DND-41 (cell line): ENCODE measurements around the gene METTL23.

ENCODE experiments used
- ATAC-seq: fragments of 200-7000 bp; cut with Tn5 transposase; 3 replicates; pipeline ENCODE4 v1.9.1; 2021; ENCODE audit warnings: low read depth; ENCODE audit not compliant: insufficient read depth
- DNase-seq: peaks from one replicate; pipeline ENCODE4 v3.0.0-alpha.2; 2020
- H2AFZ ChIP-seq: 2 replicates; pipeline ENCODE4 v1.6.0; 2012; ENCODE audit warnings: low read depth, low read length
- H3K27ac ChIP-seq: 2 replicates; pipeline ENCODE4 v1.5.1; 2012; ENCODE audit warnings: low read length, inconsistent platforms
- H3K27me3 ChIP-seq: fragments of 200-600 bp; sonication (generic); 2 replicates; pipeline ENCODE4 v1.6.0; 2012; ENCODE audit warnings: low read length, mild to moderate bottlenecking, inconsistent platforms; ENCODE audit not compliant: insufficient read depth, poor library complexity
- H3K36me3 ChIP-seq: 2 replicates; pipeline ENCODE4 v1.5.1; 2012; ENCODE audit warnings: low read length, inconsistent platforms; ENCODE audit not compliant: insufficient read depth
- H3K4me1 ChIP-seq: 2 replicates; pipeline ENCODE4 v1.5.1; 2012; ENCODE audit warnings: mild to moderate bottlenecking, low read length; ENCODE audit not compliant: insufficient read depth
- H3K4me2 ChIP-seq: 2 replicates; pipeline ENCODE4 v1.6.0; 2012; ENCODE audit warnings: mild to moderate bottlenecking, moderate library complexity, low read length, inconsistent platforms; ENCODE audit not compliant: insufficient read depth
- H3K4me3 ChIP-seq, 2 experiments: fragments of 200-600 bp in 1 of 2; shearing (Covaris generic) in 1 of 2; 2 replicates each; pipeline ENCODE4 v1.5.1; 2012 to 2016; ENCODE audit warnings: inconsistent platforms in 2 of 2, low read length in 2 of 2, mild to moderate bottlenecking in 2 of 2, low read depth in 1 of 2, moderate library complexity in 1 of 2
- H3K79me2 ChIP-seq: 2 replicates; pipeline ENCODE4 v1.6.0; 2012; ENCODE audit warnings: low read length, inconsistent platforms; ENCODE audit not compliant: insufficient read depth
- H3K9ac ChIP-seq: 2 replicates; pipeline ENCODE4 v1.6.0; 2012; ENCODE audit warnings: low read depth, mild to moderate bottlenecking, inconsistent platforms, low read length, moderate library complexity
- H3K9me3 ChIP-seq: 2 replicates; pipeline ENCODE4 v1.5.1; 2012; ENCODE audit warnings: low read length, moderate library complexity, mild to moderate bottlenecking, inconsistent platforms; ENCODE audit not compliant: insufficient read depth, severe bottlenecking
- H4K20me1 ChIP-seq: 2 replicates; pipeline ENCODE4 v1.6.0; 2012; ENCODE audit warnings: low read length; ENCODE audit not compliant: insufficient read depth
- CTCF ChIP-seq: IDR thresholded peaks from 2 replicates; pipeline ENCODE4 v1.5.1; 2012; ENCODE audit warnings: borderline replicate concordance, low read length, moderate library complexity, mild to moderate bottlenecking; ENCODE audit not compliant: poor library complexity, severe bottlenecking; ENCODE audit errors: extremely low read depth
- EZH2 ChIP-seq: IDR thresholded peaks from 3 replicates; pipeline ENCODE4 v1.6.1; 2012; ENCODE audit warnings: borderline replicate concordance, low read depth, mild to moderate bottlenecking, moderate library complexity, low read length, inconsistent platforms; ENCODE audit not compliant: severe bottlenecking

METTL23 gene

GRCh38 chr17:76775021-76775600, 48.5 kb downstream of the METTL23 start:
- Histone ChIP-seq H3K9me3 (no peaks in the 10 kb centered on the region), H3K4me1 (peaks cover 17% of the 10 kb centered on the region), H3K79me2 (no peaks in the 10 kb centered on the region), H3K4me3 (no peak overlapping the region), H3K27ac (no peak overlapping the region), H3K27me3 (no peaks in the 10 kb centered on the region), H4K20me1 (no peaks in the 10 kb centered on the region), H3K4me2 (no peak overlapping the region), H3K9ac (no peak overlapping the region), H2AFZ (no peak overlapping the region), H3K36me3 (peaks cover 46% of the 10 kb centered on the region)
- DNase-seq = no peak
- no peak for TF ChIP-seq EZH2
- TF ChIP-seq CTCF = no peak
- no peak for ATAC-seq

GRCh38 chr17:76781056-76781982, 54.7 kb downstream of the METTL23 start:
- no peaks in the 10 kb centered on the region for H3K4me1 ChIP-seq
- H3K9me3 ChIP-seq = no peaks in the 10 kb centered on the region
- no peak overlapping the region for H3K4me2 ChIP-seq
- no peaks in the 10 kb centered on the region for H3K27me3 ChIP-seq
- no peak for DNase-seq
- no peak for ATAC-seq
- no peak overlapping the region for H2AFZ ChIP-seq
- H4K20me1 ChIP-seq = no peaks in the 10 kb centered on the region
- H3K27ac ChIP-seq = no peak overlapping the region
- no peaks in the 10 kb centered on the region for H3K79me2 ChIP-seq
- peaks cover 42% of the 10 kb centered on the region; the same call in 1 of the 2 replicates for H3K36me3 ChIP-seq
- TF ChIP-seq EZH2 (no peak), CTCF (peak; percentile 39)
- no peak overlapping the region for H3K9ac ChIP-seq
- H3K4me3 ChIP-seq = no peak overlapping the region

- Histone ChIP-seq H3K79me2 (no peaks in the 10 kb centered on the region), H3K4me2 (no peak overlapping the region), H3K9me3 (no peaks in the 10 kb centered on the region), H3K27ac (no peak overlapping the region), H3K9ac (no peak overlapping the region), H3K36me3 (peaks cover 33% of the 10 kb centered on the region; the same call in 1 of the 2 replicates), H3K4me3 (no peak overlapping the region), H2AFZ (no peak overlapping the region), H3K4me1 (peaks cover 6% of the 10 kb centered on the region; the same call in 1 of the 2 replicates), H4K20me1 (no peaks in the 10 kb centered on the region), H3K27me3 (no peaks in the 10 kb centered on the region)
- TF ChIP-seq EZH2 (no peak), CTCF (no peak)
- ATAC-seq = no peak
- DNase-seq = no peak
Measured at GRCh38 chr17:76783146-76783545, 56.5 kb downstream of the METTL23 start.
